LNCAP (cell line): ENCODE measurements around the gene FBH1.
A peak's percentile ranks its signal among the peaks of the same experiment; 100 is the strongest.

Experiments
- TF ChIP-seq, protein P1 (sequence below): fragments of 450-650 bp; IDR thresholded peaks from 2 replicates; pipeline ENCODE4 v1.5.1; 2017; ENCODE audit warnings: mild to moderate bottlenecking

The FBH1 gene

DNA sequence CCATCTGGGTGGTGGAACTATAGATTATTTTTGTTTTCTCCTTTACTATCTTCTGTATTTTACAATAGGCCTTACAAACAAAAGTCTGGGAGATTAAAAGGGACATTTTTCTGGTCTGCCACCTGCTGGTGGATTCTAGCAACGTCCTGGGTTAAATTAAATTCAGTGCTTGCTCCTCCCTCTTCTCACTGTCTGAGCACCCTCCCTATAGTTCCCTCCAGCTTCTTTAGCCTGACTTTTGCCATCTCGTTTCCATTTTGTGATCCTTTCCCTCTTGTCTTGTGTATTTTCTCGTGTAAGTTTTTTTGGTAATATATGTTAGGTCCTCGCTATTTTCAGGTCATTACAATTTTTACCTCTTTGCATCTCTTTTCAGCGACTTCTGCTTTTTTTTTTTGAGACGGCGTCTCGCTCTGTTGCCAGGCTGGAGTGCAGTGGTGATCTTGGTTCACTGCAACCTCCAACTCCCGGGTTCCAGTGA lies 16.5 kb upstream of the FBH1 start:
- TF ChIP-seq, protein P1, sequence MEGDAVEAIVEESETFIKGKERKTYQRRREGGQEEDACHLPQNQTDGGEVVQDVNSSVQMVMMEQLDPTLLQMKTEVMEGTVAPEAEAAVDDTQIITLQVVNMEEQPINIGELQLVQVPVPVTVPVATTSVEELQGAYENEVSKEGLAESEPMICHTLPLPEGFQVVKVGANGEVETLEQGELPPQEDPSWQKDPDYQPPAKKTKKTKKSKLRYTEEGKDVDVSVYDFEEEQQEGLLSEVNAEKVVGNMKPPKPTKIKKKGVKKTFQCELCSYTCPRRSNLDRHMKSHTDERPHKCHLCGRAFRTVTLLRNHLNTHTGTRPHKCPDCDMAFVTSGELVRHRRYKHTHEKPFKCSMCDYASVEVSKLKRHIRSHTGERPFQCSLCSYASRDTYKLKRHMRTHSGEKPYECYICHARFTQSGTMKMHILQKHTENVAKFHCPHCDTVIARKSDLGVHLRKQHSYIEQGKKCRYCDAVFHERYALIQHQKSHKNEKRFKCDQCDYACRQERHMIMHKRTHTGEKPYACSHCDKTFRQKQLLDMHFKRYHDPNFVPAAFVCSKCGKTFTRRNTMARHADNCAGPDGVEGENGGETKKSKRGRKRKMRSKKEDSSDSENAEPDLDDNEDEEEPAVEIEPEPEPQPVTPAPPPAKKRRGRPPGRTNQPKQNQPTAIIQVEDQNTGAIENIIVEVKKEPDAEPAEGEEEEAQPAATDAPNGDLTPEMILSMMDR = peak; percentile 77

DNA sequence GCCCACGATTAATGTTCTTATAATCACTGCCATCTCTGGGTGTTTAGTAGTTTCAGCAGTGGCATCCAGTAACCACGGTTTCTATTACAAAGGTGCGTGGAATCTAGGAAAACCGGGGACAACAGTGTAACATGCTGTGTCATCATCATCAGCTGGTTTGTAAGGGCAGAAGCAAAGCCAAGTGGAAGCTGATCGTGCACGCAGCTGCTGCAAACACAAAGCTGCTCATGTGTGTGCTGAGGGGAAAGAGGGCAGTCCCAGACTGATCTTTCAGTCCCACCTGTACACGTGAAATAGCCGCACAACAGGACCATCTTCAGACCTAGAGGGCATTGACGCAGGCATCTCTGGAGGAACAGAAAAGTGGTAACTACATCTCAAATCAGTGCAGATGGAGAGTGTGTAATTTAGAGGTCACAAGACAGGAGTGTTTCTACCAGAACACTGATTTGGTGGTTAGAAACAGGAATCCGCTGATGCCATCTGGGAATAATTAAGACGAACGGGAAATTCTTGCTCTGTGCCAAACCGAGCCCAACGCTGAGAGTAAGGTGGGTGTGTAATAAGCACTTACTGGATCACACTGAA lies 13.8 kb upstream of the FBH1 start:
- TF ChIP-seq, protein P1 = no peak

DNA sequence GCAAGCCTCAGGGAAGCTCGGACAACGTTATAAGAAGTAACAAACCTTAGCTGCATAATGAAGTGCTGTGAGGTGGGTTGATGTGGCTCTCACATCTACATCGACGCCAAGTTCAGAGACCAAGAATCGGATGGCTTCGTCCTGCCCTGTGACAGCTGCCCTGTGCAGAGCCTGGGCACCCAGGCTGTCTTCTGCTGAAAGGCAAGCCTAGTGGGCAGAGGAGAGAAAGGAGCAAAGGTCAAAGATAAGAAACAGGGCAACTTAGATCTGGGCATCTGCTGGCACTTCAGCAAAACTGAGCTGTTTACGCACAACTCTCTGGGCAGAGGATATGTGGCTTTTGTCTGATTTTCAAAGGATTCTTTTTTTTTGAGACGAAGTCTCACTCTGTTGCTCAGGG lies 7.1 kb upstream of the FBH1 start:
- TF ChIP-seq, protein P1 = no peak

DNA sequence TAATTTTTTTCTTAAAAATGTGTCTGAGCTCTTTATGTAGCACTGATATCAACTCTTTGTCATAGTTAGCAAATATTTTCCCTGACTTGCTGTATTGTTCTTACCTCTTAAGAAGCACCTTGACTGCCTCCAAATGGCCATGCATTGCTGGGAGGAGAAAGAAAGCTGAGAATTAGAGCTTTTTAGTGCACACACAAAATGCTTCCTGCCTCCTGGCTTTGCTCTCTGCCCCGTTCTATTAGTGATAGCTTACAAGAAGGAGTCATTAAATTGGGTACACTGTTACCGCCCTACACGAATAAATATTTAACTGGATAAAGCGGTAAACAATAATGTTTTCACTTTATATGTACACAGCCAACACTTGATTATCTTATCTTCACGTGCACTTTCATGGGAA lies 4.4 kb upstream of the FBH1 start:
- TF ChIP-seq, protein P1 = peak; percentile 36; the same call in 1 of the 2 replicates

DNA sequence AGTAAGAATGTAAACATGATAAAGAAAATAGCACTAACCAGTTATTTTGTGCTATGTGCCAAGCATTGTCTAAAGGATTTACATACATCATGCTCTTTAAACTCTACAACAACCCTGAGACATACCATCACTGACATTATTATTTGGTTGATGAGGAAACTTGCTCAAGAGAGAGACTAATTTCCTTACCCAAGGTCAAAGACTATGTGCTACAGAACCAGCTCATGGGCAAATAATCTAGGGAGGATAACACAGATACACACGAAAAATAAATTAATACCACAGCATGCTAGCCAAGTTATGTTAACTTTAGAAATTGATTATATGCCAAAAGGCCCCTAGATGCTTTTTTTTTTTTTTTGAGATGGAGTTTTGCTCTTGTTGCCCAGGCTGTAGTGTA lies 3.0 kb upstream of the FBH1 start:
- TF ChIP-seq, protein P1 = no peak

DNA sequence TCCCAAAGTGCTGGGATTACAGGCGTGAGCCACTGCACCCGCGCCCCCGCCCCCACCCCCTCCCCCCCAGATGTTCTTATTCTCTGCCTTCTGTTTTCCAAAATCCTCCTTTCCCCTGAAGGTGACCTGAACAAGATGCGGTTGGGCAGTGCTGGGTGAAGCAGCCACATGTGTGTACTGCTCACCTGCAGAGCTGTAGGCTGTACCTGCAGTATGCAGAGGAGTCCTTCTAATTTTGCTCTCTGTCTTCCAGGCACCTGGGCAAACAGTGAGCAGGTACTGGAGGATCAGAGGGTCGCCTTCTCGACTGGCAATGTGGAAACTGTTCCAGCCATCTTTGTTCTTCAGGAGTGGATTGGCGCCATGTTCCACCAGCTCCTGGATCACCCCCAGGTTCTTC lies 2.4 kb upstream of the FBH1 start:
- TF ChIP-seq, protein P1 = no peak

DNA sequence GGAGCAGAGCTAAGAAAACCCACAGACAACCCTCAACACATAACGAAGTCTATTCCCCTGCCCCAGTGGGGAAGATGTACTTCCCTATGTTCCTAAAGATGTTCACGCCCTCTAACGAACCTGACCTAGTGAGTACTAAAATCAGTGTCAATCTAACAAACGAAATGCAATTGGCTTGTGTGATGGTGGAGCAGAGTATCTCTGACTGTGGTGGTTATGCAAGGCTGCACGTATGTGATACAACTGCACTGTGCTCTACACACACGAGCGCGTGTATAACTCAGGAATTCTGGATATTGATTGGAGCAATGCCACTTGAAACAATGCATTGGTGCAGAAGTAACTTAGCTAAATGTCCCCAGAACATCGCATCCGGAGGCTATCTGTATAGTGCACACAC lies 1.7 kb upstream of the FBH1 start:
- TF ChIP-seq, protein P1 = no peak
